ENCODE data around the gene TMF1.
A peak's percentile ranks its signal among the peaks of the same experiment; 100 is the strongest.

TMF1 gene

GRCh38 chr3:68972358-68972979 lies 79.7 kb downstream of the TMF1 start:
- peak; percentile 38 for DNase-seq

Data from 8988T (cell line).